ENCODE data around the gene THSD4.
"Not testable (repeated sequence)": the region's sequence is repeated elsewhere in the genome, so short reads cannot be mapped to it uniquely, and the experiment has no call there.

Gene THSD4

GRCh38 chr15:71648095-71648494, 532.8 kb downstream of the THSD4 start:
- no peak for DNase-seq

GRCh38 chr15:71649894-71650293, 534.6 kb downstream of the THSD4 start:
- no peak for DNase-seq

- DNase-seq, result no peak
Observed at GRCh38 chr15:71650603-71651002, 535.3 kb downstream of the THSD4 start.

DNA sequence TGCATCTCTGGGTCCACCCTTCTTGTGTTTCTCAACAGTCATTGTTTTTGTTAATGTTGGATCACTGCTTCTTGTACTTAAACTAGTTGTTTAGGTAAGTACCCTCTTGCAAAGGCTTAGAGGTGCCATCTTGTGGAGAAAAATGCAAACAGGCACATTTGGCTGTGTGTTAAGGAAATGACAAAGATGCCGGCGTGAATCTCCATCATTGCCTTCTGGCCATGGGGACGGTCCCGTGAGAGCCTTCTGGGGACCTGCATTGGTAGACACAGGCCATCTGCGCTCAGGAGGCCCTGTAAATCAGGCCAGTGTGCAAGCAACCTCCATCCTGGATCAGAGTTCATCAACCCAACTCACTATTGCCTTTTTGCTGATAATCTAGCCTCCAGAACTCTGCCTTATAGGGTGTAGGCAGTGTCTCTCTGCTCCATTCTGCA, 536.5 kb downstream of the THSD4 start:
- DNase-seq, result peak; percentile 16

DNA sequence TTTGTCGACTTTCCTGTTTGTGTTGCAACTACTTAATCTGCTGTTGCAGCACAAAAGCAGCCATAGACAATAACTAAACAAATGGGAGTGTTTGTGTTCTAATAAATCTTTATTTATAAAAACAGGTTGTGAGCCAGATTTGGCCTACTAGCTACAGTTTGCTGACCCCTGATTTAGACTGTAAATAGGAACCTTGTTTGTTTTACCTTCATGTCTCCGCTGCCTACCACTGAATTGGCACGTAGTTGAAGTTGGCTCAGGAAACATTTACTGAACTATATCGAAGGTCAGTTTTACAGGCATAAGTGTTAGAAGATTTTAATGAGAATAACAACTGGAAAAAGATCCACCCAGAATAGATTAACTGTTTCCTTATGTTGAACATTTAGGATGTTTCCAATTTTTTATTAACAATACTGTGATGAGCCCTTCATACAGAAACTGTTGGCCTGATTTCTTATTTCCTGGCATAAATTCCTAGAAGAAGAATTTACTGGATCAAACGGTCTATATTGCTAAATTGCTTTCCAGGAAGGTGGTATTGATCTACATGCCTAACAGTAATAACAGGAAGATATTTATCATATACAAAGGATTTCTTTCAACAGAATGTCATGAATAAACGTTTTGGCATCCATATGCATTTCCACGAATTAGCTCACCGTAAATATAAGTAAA, 538.9 kb downstream of the THSD4 start:
- DNase-seq, result no peak

DNA sequence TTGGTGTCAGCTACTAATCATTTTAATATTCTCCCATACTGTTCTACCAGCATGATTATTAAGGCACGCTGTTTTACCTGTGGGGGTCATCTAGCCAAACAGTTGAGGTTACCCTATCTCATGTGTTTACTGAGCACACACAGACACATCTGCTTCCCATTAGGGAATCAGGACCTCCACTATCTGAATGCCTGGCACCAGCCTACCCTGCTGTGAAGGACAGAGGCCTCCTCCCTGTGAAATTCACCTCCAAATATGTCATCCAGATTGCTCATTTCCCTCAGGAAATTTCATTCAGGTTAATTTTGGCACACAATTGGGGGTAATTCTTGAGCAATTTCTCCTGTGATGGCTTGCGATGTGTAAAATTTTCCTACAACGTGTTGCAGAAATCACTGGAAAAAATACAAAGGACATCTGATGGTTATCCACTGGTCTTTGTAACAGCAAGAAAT, 539.5 kb downstream of the THSD4 start:
- no peak for DNase-seq

DNA sequence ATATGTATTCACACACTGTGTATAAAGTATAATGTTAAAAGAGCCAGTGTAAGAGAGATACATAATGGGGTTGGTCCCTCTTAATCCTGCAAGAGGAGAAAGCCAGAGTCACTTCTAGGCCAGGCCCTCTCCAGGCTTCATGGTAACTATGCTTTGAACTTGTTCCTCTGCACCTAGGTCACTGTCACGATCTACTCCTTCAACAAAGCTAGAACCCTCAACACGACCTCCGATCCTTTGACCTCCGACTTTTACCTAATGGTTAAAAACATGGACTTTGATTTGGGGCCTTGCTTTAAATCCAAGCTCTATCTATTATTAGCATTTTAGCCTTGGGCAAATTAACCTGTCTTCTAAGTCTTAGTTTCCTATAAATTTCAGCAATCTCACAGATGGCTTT, 541.2 kb downstream of the THSD4 start:
- no peak for DNase-seq

DNA sequence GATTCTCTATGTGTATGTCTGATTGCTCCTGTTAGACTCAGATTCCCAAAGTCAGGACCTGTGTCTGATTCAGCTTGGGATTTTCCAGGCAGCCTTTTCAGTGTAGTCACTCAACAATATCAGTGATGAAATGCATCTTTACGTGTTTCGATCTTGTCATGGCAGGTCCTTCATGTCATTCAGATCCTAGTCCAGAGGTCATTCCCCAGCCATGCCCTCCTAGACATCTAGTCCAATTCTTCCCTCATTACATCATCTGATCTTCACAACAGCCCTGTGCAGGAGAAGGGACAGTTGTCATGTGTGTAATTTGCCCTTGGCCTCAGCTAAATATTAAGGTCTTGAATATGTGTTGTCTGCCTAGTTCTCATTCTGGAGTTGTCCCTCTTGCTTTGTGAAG, 541.9 kb downstream of the THSD4 start:
- DNase-seq, result no peak

GRCh38 chr15:71658036-71658435, 542.8 kb downstream of the THSD4 start:
- no peak for DNase-seq

DNA sequence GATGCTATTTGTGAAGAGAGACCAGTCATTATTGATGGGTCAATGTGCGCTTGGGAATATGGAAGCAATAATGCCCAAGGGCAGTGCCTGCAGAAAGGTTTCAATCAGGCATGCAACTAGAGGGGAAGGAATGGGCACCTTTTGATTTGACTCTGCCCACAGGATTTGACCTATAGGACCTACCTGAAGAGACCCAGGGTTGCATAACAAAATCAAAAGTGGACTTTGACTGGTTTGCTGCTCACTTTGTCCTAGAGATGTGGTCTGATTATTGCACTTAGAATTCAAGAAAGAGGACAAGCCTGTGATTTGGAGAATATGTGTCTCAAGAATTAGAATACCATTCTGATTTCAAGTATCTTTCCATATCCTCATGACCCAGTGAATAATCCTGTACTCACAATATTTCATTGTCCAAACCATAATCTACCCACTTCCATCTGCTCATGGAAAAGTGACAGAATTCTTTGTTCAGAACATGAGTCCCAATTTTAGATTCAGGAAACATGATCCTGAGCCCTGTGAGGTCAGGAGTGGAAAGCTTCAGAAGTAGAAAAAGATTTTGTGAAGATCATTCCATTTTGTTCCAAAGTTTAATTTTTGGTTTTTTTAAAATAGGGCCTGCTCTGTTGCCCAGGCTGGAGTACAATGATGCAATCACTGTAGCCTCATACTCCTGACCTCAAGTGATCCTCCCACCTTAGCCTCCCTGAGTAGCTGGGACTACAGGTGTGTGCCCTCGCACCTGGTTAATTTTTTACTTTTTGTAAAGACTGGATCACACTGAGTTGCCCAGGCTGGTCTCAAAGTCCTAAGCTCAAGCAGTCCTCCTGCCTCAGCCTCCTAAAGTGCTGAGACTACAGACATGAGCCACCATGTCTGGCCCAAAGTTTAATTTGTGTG, 543.8 kb downstream of the THSD4 start:
- no peak for DNase-seq

DNA sequence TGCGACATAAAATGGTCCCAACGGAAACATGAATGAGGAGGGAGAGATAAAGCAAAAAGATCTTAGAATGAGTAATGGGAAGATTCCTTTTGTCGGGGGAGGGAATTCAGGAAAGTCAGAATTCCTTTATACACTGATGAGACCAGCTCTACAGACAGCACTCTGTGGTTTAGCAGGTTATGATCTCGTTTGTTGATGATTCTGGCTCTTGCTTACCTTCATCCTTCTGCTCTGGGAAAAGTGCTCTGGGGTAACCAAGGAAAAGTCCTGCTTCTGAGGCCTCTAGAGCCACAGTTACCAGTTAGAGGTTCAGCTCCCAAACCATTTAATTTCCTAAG, 544.4 kb downstream of the THSD4 start:
- DNase-seq, result no peak

- DNase-seq, result no peak
Observed at GRCh38 chr15:71660501-71660900, 545.2 kb downstream of the THSD4 start.

GRCh38 chr15:71662306-71662705, 547.0 kb downstream of the THSD4 start:
- DNase-seq, result no peak

GRCh38 chr15:71664622-71665021, 549.4 kb downstream of the THSD4 start:
- no peak for DNase-seq

DNA sequence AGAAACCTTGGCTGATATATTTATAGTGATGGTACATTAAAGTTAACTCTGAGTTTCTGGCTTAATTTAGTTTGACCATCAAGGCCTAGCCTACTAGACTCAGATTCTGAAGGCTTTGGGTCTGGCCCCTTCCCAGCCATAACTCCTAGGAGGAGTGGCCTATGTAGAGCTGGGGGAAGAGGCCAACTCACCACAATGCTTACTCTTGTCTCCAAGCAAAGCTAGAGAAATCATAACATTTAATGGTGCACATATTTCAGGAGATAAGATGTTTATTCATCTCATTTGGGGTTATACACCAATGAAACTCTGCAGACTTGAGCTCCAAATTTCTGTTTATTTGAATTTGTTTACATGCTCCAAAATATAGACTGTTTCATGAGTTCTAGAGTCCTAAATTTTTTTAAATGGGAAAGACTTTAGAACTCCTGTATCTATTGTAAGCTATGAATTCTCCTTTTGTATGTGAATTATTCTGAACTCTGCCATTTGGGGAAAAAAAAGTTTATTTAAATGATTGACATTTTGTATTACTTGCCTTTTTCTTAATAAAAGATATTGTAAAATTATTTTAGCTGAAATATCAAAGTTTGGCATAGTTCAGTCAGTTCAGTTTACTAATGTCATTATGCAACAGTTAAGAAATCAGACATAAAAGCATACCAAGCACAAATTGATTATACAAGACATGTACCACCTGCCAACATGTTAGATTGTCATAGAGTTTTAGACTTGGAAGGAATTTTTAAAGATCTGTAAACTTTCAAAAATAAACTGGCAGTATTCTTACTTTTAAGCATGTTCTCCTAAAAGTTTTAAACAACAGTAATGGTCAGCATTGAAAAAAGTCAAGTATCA, 551.7 kb downstream of the THSD4 start:
- no peak for DNase-seq

- no peak for DNase-seq
Observed at GRCh38 chr15:71669688-71670087, 554.4 kb downstream of the THSD4 start.

- not testable (repeated sequence) for DNase-seq
Observed at GRCh38 chr15:71670222-71670621, 555.0 kb downstream of the THSD4 start.

- no peak for DNase-seq
Observed at GRCh38 chr15:71674354-71674753, 559.1 kb downstream of the THSD4 start.

- DNase-seq, result no peak
Observed at GRCh38 chr15:71677352-71677751, 562.1 kb downstream of the THSD4 start.

DNA sequence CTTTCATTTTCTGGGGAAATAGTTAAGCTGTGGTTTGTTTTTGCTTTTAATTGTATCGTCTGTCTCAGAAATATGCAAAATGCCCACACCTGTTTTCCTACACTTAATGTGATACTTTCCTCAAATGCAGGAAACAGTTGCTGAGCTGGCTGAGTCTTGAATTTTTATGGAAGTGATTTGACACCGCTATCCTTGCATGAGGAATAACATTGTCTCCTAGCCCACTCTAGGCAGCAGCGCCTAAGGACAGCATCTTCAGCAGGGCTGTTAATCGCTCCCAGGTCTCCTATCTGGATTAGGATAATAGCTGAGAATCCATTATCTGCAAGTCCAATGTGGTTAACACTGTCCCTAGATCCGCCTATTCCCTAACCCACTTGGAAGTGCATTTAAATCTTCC, 562.5 kb downstream of the THSD4 start:
- no peak for DNase-seq

GRCh38 chr15:71678191-71678590, 562.9 kb downstream of the THSD4 start:
- no peak for DNase-seq

DNA sequence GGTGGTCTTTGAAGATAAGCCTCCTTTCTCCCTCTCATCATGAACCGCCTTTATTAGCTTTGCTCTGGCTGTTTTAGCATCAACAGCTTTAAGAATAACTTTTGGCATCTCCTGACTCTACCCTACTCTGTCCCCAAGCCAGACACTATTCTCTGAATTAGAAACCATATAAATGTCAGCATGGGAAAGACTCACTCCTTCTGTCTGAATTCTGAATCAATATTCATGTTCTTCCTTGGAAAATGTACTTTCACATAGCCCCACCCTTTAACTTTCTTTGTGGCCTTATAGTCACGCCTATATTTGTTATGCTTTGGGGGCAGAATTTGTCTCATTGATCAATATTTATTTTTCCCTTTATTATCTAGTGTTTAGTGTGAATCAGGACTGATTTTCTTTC, 563.3 kb downstream of the THSD4 start:
- no peak for DNase-seq

DNA sequence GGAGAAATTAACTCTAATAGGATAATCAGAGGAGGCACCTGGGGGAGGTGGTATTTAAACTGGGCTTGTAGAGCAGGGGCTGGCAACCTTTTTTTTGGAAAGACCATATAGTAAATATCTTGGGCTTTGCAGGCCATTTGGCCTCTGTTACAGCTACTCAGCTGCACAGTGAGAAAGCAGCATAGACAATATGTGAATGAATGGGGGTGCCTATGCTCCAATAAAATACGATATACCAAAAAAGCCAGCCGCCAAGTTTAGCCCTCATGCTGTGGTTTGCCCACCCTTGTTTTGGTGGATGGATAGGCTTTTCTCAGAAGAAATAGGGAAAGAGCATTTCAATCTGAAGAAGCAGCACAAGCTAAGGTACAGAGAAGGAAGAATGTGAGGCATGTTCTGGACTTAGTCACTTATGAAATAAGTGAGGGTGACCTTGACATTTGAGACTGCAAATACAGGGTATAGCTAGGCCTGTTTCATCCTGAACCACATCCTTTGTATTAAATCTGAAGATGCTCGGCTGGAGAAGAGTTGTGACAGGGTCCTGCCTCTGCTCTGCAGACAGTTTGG, 564.0 kb downstream of the THSD4 start:
- DNase-seq, result no peak

Data from midbrain (tissue), 1 donor.